PC-3 (cell line): ENCODE measurements around the gene ZNF101.

Experiments used
- CTCF ChIP-seq: fragments of 300-600 bp; sonication (generic); conservative IDR thresholded peaks from 2 replicates; pipeline ENCODE4 v1.5.1; 2017; ENCODE audit warnings: antibody characterized with exemption, low read depth, mild to moderate bottlenecking, low read length
- EZH2 ChIP-seq: fragments of 300-600 bp; sonication (generic); IDR thresholded peaks from one replicate; pipeline ENCODE4 v1.6.1; 2017; ENCODE audit warnings: antibody characterized with exemption, mild to moderate bottlenecking, low read length; ENCODE audit not compliant: unreplicated experiment

- TF ChIP-seq CTCF (peak; percentile 96), EZH2 (no peak)
Observed at GRCh38 chr19:19643158-19644053, 25.2 kb upstream of the ZNF101 start, which contains the start of gene GMIP.
